Uterus (tissue), 2 donors: ENCODE data around the gene PDHA1.

Experiments used
- CTCF ChIP-seq, 4 experiments: fragments of 200-600 bp in 2 of 4; fragments of 450-650 bp in 2 of 4; sonication (generic) in 2 of 4; IDR thresholded peaks; one replicate each; pipeline ENCODE4 v1.5.1; 2016 to 2019; ENCODE audit warnings: antibody characterized with exemption in 4 of 4, mild to moderate bottlenecking in 2 of 4, moderate library complexity in 1 of 4
- POLR2A ChIP-seq, 2 donors: fragments of 450-650 bp; IDR thresholded peaks; one replicate each; pipeline ENCODE4 v1.6.1; 2016; ENCODE audit warnings: antibody characterized with exemption in 2 of 2, mild to moderate bottlenecking in 1 of 2, moderate library complexity in 1 of 2

- TF ChIP-seq CTCF (IDR thresholded peaks at IDR 0.05), result no peak
- no peak for TF ChIP-seq POLR2A (IDR thresholded peaks at IDR 0.05)
Measured at GRCh38 chrX:19331831-19332230, 11.9 kb upstream of the PDHA1 start.
